ENCODE measurements around the gene CACNA1I.

The CACNA1I gene

DNA sequence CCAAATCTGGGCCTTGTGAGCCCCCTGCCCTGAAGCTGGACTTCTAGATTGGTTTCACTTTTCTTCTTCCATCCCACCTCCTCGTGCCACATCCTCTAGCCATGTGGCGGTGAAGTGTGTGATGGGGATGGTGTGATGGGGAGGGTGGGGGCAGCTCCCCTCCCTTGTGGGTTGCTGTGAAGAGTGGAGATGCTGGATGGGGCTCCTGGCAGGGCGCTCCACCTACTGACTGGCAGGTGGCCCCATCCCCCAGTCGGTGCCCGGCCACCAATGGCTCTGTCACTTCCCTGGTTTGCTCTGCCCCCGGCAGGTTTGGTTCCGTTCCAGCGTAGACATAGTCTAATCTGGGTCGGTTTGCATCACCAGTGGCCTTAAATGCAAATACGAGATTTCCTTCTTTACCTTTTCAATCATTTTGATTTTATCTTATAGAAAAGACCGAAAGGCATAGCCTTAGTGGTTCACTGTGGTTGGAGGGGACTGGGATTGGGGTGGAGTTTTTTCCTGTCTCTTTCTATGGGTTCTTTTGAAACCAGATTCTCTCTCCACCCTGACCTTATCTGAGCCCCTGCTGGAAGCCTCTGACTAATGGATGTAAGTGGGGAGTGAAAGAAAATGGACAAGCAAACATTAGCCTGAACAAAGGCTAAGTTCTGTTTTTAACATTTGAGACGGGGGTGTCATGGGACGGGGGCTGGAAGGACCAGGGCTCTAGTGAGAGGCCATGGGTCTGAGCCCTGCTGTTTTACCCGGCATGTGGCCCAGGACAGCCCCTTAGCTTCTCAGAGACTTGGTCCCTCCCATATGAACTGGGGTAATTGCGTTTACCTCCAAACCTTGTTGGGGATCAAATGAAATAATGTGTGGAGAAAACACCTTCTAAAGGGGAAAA lies 149.3 kb downstream of the CACNA1I start:
- no peaks in the 10 kb centered on the region for H3K36me3 ChIP-seq (ENCODE audit: control insufficient read depth, insufficient read depth, low read length)
- H3K27me3 ChIP-seq (ENCODE audit: control insufficient read depth, insufficient read depth, low read length): no peaks in the 10 kb centered on the region
- peaks cover 6% of the 10 kb centered on the region for H3K4me1 ChIP-seq (ENCODE audit: control insufficient read depth, insufficient read depth, low read length)
- no peak overlapping the region for H3K4me3 ChIP-seq (ENCODE audit: low read depth, low read length)
- no peak overlapping the region for H3K9ac ChIP-seq (ENCODE audit: low read depth, low read length)
- no peaks in the 10 kb centered on the region for H3K9me3 ChIP-seq (ENCODE audit: control insufficient read depth, insufficient read depth, low read length)

DNA sequence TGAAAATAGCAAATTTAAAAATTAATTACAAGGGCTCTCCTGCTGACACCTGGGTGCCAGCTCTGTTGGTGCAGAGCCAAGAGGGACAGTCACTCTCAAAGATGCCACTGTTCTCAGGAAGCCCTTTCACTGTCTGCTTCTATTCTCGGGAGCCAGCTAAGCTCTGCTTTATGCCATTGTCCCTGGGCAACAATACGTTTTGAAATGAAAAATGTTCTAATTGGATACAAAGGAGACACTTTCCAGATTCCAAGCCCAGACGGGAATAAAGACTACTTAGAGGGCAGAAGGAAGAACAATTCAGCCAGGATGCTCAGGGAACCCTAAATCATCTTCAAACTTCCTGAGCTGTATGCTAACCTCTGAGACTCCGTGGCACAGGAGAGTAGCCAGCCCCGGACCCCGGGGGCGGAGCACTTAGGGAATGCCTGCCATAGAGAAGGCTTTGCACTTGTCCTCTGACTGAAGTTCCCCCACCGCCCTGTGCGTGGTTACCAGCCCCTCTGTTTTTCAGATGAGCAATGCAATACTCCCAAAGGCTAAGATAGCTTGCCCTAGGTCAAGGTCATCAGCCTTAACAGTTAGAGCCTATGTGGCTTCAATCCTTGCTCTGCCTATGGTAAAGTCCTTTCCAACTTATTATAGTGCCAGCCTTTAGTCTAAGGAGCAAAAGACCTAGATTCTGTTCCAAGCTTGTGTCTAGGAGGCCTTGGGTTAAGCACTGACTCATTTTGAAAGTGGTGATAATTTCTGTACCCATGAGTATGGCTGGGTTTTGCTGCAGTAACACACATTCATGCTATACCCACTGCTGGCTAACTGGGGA lies 150.9 kb downstream of the CACNA1I start:
- Histone ChIP-seq H3K9me3 (ENCODE audit: control insufficient read depth, insufficient read depth, low read length) (no peaks in the 10 kb centered on the region), H3K27me3 (ENCODE audit: control insufficient read depth, insufficient read depth, low read length) (no peaks in the 10 kb centered on the region), H3K4me3 (ENCODE audit: low read depth, low read length) (no peak overlapping the region), H3K4me1 (ENCODE audit: control insufficient read depth, insufficient read depth, low read length) (peaks cover 6% of the 10 kb centered on the region), H3K36me3 (ENCODE audit: control insufficient read depth, insufficient read depth, low read length) (no peaks in the 10 kb centered on the region), H3K9ac (ENCODE audit: low read depth, low read length) (no peak overlapping the region)

DNA sequence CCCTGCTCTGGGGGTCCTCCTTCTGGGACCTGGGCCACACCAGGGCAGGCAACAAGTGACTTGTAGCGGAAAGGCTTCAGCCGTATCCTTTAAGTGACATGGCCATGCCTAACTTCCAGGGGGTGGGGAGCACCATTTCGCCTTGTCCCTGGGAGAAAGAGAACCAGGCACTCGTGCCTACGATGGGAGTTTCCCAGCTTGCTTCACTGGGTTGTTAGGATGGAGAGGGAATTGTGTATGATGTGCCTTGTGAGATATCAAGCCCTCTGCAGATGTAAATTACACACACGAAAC lies 151.4 kb downstream of the CACNA1I start:
- Histone ChIP-seq H3K27me3 (ENCODE audit: control insufficient read depth, insufficient read depth, low read length) (no peaks in the 10 kb centered on the region), H3K4me3 (ENCODE audit: low read depth, low read length) (no peak overlapping the region), H3K4me1 (ENCODE audit: control insufficient read depth, insufficient read depth, low read length) (peaks cover 6% of the 10 kb centered on the region), H3K36me3 (ENCODE audit: control insufficient read depth, insufficient read depth, low read length) (no peaks in the 10 kb centered on the region), H3K9ac (ENCODE audit: low read depth, low read length) (no peak overlapping the region), H3K9me3 (ENCODE audit: control insufficient read depth, insufficient read depth, low read length) (no peaks in the 10 kb centered on the region)

DNA sequence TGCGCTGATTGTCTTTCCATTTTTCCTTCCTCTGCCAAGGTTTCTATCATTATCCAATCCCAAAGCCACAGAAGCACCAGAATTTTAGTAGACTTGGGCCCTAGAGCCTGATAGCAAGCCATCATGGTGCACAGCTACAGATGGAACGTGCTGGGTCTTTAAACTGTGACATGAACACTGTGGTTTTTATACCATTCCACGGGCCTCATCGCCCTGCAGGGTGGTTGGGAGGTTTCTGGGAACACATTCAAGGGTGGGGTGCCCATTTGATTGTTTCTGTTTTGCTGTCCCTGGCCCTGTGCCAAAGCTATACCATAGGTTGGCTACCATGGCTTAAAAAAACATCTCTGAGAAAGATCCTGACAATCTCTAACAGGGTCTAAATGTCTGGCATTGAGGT lies 151.9 kb downstream of the CACNA1I start:
- H3K9ac ChIP-seq (ENCODE audit: low read depth, low read length): no peak overlapping the region
- H3K9me3 ChIP-seq (ENCODE audit: control insufficient read depth, insufficient read depth, low read length): no peaks in the 10 kb centered on the region
- peaks cover 6% of the 10 kb centered on the region for H3K4me1 ChIP-seq (ENCODE audit: control insufficient read depth, insufficient read depth, low read length)
- H3K27me3 ChIP-seq (ENCODE audit: control insufficient read depth, insufficient read depth, low read length): no peaks in the 10 kb centered on the region
- no peak overlapping the region for H3K4me3 ChIP-seq (ENCODE audit: low read depth, low read length)
- no peaks in the 10 kb centered on the region for H3K36me3 ChIP-seq (ENCODE audit: control insufficient read depth, insufficient read depth, low read length)

DNA sequence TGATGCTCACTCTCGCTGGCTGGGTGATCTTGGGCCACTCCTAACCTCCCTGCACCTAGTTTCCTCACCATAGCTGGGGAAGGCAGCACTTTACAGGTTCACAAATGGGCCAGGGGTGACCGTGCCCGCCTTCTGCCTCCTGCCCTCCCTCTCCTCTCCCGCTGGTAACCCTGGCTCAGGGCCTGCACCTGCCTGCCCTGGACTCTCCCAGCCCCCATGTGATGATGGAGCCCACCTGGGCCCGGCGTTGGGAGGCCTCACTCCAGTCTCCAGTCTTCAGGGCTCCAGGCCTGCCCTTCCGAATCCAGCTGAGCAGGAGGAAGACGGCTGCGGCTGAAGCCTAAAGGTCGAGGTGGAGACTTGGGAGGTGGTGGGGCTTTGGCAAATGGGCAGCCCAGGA lies 152.9 kb downstream of the CACNA1I start:
- Histone ChIP-seq H3K4me1 (ENCODE audit: control insufficient read depth, insufficient read depth, low read length) (peaks cover 6% of the 10 kb centered on the region), H3K4me3 (ENCODE audit: low read depth, low read length) (no peak overlapping the region), H3K9me3 (ENCODE audit: control insufficient read depth, insufficient read depth, low read length) (no peaks in the 10 kb centered on the region), H3K9ac (ENCODE audit: low read depth, low read length) (no peak overlapping the region), H3K36me3 (ENCODE audit: control insufficient read depth, insufficient read depth, low read length) (no peaks in the 10 kb centered on the region), H3K27me3 (ENCODE audit: control insufficient read depth, insufficient read depth, low read length) (no peaks in the 10 kb centered on the region)

DNA sequence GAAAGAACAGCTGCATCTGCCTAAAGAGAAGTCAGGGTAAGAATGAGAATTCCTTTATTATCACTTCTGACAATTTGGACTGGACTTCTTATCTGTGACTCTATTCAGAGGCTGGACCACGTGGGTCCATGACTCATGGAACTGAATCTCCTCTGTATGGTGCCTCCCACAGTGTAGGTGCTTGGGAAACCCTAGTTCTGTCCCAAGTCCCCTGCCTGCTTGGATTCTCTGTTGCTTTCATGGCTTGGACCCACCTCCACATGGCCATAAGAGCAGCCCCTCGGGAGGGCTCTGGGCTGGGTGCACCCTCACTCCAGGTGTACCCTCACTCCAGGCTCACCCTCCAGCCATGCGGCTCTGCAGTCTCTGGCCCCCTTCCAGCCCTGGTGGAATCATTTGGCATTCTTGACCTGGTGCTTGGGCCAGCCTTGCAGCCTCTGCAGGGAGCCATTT lies 153.4 kb downstream of the CACNA1I start:
- no peak overlapping the region for H3K4me3 ChIP-seq (ENCODE audit: low read depth, low read length)
- H3K36me3 ChIP-seq (ENCODE audit: control insufficient read depth, insufficient read depth, low read length): no peaks in the 10 kb centered on the region
- no peaks in the 10 kb centered on the region for H3K9me3 ChIP-seq (ENCODE audit: control insufficient read depth, insufficient read depth, low read length)
- no peaks in the 10 kb centered on the region for H3K27me3 ChIP-seq (ENCODE audit: control insufficient read depth, insufficient read depth, low read length)
- peaks cover 8% of the 10 kb centered on the region for H3K4me1 ChIP-seq (ENCODE audit: control insufficient read depth, insufficient read depth, low read length)
- H3K9ac ChIP-seq (ENCODE audit: low read depth, low read length): no peak overlapping the region

DNA sequence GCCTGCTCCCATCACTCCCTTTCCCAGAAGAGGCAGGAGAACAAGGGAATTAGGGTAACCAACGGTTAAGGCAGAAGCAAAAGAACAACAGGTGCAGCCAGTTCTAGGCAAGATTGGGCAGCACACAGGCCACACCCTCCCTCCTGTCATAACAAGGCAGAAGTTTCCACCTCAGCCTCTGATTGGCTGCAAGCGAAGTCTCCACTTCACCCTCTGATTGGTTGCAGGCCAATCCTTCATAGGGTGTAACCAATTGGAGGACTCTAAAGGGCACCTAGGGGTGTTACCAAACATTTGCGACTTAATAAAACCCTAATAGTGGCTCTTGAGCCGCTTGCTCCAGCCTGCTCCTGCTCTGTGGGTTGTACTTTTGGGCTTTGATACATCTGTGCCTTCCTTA lies 153.8 kb downstream of the CACNA1I start:
- Histone ChIP-seq H3K4me3 (ENCODE audit: low read depth, low read length) (no peak overlapping the region), H3K36me3 (ENCODE audit: control insufficient read depth, insufficient read depth, low read length) (no peaks in the 10 kb centered on the region), H3K9ac (ENCODE audit: low read depth, low read length) (no peak overlapping the region), H3K4me1 (ENCODE audit: control insufficient read depth, insufficient read depth, low read length) (peaks cover 8% of the 10 kb centered on the region), H3K27me3 (ENCODE audit: control insufficient read depth, insufficient read depth, low read length) (no peaks in the 10 kb centered on the region), H3K9me3 (ENCODE audit: control insufficient read depth, insufficient read depth, low read length) (no peaks in the 10 kb centered on the region)

DNA sequence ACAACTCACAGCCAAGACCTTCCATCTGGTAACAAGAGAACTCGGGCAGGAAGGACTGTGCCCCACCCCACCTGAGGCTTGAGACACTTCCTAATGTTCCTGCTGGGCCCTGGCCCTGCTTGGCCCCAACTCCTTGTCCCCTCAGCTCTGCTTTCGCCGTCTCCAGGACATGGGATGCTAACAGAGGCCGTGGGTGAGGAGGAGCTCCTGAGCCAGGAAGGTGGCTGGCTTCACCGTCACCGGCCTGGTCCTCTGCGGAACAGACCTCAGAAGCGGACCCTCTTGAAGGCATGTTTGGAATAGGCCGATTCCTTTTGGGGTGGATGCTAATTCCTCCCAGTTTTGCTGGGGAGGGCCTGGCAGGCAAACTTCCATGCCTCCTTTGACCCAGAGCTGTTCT lies 154.3 kb downstream of the CACNA1I start:
- H3K4me1 ChIP-seq (ENCODE audit: control insufficient read depth, insufficient read depth, low read length): peaks cover 8% of the 10 kb centered on the region
- H3K9me3 ChIP-seq (ENCODE audit: control insufficient read depth, insufficient read depth, low read length): no peaks in the 10 kb centered on the region
- no peaks in the 10 kb centered on the region for H3K36me3 ChIP-seq (ENCODE audit: control insufficient read depth, insufficient read depth, low read length)
- H3K9ac ChIP-seq (ENCODE audit: low read depth, low read length): no peak overlapping the region
- H3K27me3 ChIP-seq (ENCODE audit: control insufficient read depth, insufficient read depth, low read length): no peaks in the 10 kb centered on the region
- no peak overlapping the region for H3K4me3 ChIP-seq (ENCODE audit: low read depth, low read length)

DNA sequence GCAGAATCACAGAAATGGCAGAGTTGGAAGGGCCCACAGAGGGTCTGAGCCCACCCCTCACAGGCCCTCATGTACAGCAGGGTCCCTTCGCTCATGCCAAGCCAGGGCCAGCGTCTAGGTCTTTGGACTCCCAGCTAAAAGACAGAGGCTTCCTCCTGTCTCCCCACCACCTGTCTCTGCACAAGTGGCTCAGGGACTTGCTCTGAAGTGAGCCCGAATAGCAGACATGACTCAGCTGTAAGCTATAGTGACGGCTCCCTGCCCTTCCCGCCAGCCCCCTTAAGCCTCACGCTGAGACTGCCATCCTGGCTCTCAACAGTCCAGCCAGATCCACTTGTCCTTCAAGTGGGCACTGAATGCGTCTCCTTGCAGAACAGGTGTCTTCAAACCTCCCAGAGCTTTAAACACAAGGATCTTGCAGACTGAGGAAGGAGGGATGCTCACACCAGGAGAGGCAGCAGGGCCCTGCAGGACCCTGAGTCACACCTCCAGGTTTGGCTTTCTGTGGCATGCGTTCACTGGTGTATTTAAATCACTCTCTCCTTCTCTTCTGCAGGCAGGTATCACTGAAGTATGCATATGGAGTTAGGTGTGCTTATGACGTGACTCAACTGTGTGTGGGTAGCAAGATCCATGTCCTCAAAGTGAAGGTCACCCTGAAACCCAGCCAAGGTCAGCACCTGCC lies 154.9 kb downstream of the CACNA1I start:
- Histone ChIP-seq H3K9me3 (ENCODE audit: control insufficient read depth, insufficient read depth, low read length) (no peaks in the 10 kb centered on the region), H3K4me1 (ENCODE audit: control insufficient read depth, insufficient read depth, low read length) (peaks cover 3% of the 10 kb centered on the region), H3K9ac (ENCODE audit: low read depth, low read length) (no peak overlapping the region), H3K27me3 (ENCODE audit: control insufficient read depth, insufficient read depth, low read length) (no peaks in the 10 kb centered on the region), H3K4me3 (ENCODE audit: low read depth, low read length) (no peak overlapping the region), H3K36me3 (ENCODE audit: control insufficient read depth, insufficient read depth, low read length) (no peaks in the 10 kb centered on the region)

DNA sequence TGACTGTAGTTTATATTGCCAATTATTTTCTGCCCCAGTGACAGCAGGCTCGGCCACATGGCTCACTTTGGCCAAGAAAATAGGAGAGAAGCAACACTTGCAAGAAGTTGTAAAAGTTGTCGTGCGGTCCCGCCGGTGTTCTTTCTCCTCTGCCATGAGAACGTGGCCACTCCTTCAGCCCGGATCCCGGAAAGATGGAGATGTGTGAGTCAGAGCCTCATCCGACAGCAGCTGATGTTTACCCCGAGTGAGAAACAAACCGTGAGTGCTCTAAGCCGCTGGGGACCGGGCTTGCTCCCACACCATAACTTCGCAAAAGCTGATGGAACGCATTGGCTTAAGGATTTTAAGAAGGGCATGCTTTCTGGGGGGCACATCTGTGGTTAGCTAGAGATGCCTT lies 157.0 kb downstream of the CACNA1I start:
- no peak overlapping the region for H3K9ac ChIP-seq (ENCODE audit: low read depth, low read length)
- H3K27me3 ChIP-seq (ENCODE audit: control insufficient read depth, insufficient read depth, low read length): no peaks in the 10 kb centered on the region
- H3K36me3 ChIP-seq (ENCODE audit: control insufficient read depth, insufficient read depth, low read length): no peaks in the 10 kb centered on the region
- H3K4me3 ChIP-seq (ENCODE audit: low read depth, low read length): no peak overlapping the region
- H3K4me1 ChIP-seq (ENCODE audit: control insufficient read depth, insufficient read depth, low read length): peaks cover 2% of the 10 kb centered on the region
- H3K9me3 ChIP-seq (ENCODE audit: control insufficient read depth, insufficient read depth, low read length): no peaks in the 10 kb centered on the region

DNA sequence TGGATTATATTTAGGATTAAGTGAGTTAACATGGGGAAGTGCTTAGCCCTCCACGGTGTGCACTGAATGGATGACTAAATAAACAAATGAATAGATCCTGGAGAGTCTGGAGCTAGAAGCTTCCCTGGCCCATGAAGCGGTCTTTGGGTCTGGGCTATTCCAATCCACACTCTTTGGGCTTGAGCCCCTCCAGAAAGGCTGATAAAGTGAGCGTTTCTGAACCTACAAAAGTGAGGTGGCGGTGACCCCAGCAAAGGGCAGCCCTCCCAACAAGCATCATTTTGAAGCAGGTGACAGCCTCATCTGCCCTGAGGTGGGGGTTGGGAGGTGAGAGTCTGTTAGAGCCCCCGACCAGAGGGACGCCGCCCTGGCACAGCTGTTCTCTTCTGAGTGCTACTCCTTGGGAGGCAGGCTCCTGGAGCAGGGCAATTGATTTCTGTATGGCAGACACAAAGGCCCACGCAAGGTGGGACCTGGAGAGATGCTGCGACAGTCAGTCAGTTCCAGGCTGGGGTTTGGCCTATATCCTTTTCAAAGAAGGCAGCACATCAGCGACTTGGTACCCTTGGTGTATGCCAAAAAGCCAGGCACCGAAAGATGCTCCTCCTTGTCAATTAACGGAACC lies 157.8 kb downstream of the CACNA1I start:
- no peaks in the 10 kb centered on the region for H3K9me3 ChIP-seq (ENCODE audit: control insufficient read depth, insufficient read depth, low read length)
- peaks cover 2% of the 10 kb centered on the region for H3K4me1 ChIP-seq (ENCODE audit: control insufficient read depth, insufficient read depth, low read length)
- H3K36me3 ChIP-seq (ENCODE audit: control insufficient read depth, insufficient read depth, low read length): no peaks in the 10 kb centered on the region
- H3K9ac ChIP-seq (ENCODE audit: low read depth, low read length): no peak overlapping the region
- H3K27me3 ChIP-seq (ENCODE audit: control insufficient read depth, insufficient read depth, low read length): no peaks in the 10 kb centered on the region
- no peak overlapping the region for H3K4me3 ChIP-seq (ENCODE audit: low read depth, low read length)
